HCT116 (cell line): ENCODE data around the gene TSPEAR. TPM values are rescaled to one million over a fixed set of nuclear protein-coding genes. Genes with fewer than 3 reads are reported as not detected.

Source experiments
- ATAC-seq: fragments of 200-7000 bp; cut with Tn5 transposase; 2 replicates; pipeline ENCODE4 v1.9.1; 2020; ENCODE audit warnings: mild to moderate bottlenecking, moderate library complexity
- BruUV-seq: library from RNA; stranded (reverse); fragments of 400-500 nt; replicated peaks from 2 replicates; lab custom pipeline; 2021; lab: Mats Ljungman, UMichigan
- CTCF ChIA-PET: fragments of 300-600 bp; sonication (Branson Sonifier 250); formaldehyde crosslinking; loops from one replicate; lab custom pipeline; 2021; ENCODE audit warnings: antibody characterized with exemption; lab: Charles Lee
- POLR2A ChIA-PET: fragments of 300-600, 350-600 bp; sonication (Branson Sonifier 250); formaldehyde crosslinking; loops from one replicate; lab custom pipeline; 2021; ENCODE audit warnings: antibody characterized with exemption; lab: Charles Lee
- RAD21 ChIA-PET, 2 experiments: fragments of 300-600 bp; sonication (Branson Sonifier 250); formaldehyde crosslinking; loops; one replicate each; lab custom pipeline; 2023; ENCODE audit warnings: low total read pairs in 2 of 2; ENCODE audit not compliant: uncharacterized antibody in 2 of 2, unreplicated experiment in 2 of 2, low non-redundant PET in 1 of 2; lab: Charles Lee
- DNase-seq: peaks from one replicate; pipeline ENCODE4 v3.0.0-alpha.2; 2010; ENCODE audit warnings: low read depth, low spot score
- H2AFZ ChIP-seq: fragments of 200-600 bp; shearing (Covaris generic), sonication (generic); 2 replicates; pipeline ENCODE4 v1.6.1; 2017; ENCODE audit warnings: low read depth, mixed run types, mixed read lengths, antibody characterized with exemption, low read length; ENCODE audit not compliant: poor library complexity, severe bottlenecking
- H3K27ac ChIP-seq: 2 replicates; pipeline ENCODE4 v1.5.1; 2012; ENCODE audit warnings: low read depth, low read length
- H3K27me3 ChIP-seq: fragments of 200-600 bp; sonication (generic); 2 replicates; pipeline ENCODE4 v1.6.1; 2016; ENCODE audit warnings: mixed run types, low read length, mixed read lengths; ENCODE audit not compliant: insufficient read depth
- H3K36me3 ChIP-seq, 2 experiments: fragments of 200-500 bp in 1 of 2; fragments of 200-600 bp in 1 of 2; sonication (Bioruptor generic) in 1 of 2; sonication (generic) in 1 of 2; 2 replicates each; pipeline versions ENCODE4 v1.5.1 to v1.6.1; 2014 to 2016; ENCODE audit warnings: low read length in 2 of 2, inconsistent platforms in 1 of 2, mixed read lengths in 1 of 2, mixed run types in 1 of 2; ENCODE audit not compliant: insufficient read depth in 2 of 2, control insufficient read depth in 1 of 2
- H3K4me1 ChIP-seq, 2 experiments: fragments of 200-600 bp in 1 of 2; sonication (generic) in 1 of 2; 2 replicates each; pipeline versions ENCODE4 v1.5.1 to v1.6.1; 2012 to 2017; ENCODE audit warnings: low read length in 2 of 2, inconsistent platforms in 1 of 2, mild to moderate bottlenecking in 1 of 2, mixed read lengths in 1 of 2, mixed run types in 1 of 2, moderate library complexity in 1 of 2; ENCODE audit not compliant: insufficient read depth in 2 of 2, control insufficient read depth in 1 of 2
- H3K4me2 ChIP-seq: fragments of 200-600 bp; sonication (generic); 2 replicates; pipeline ENCODE4 v1.6.1; 2017; ENCODE audit warnings: mixed run types, low read length, mixed read lengths
- H3K4me3 ChIP-seq, 2 experiments: fragments of 200-600 bp in 1 of 2; sonication (generic) in 1 of 2; replicated peaks in 1 of 2; 2 replicates each; pipeline ENCODE4 v1.5.1; 2011 to 2016; ENCODE audit warnings: low read length in 2 of 2, control low read depth in 1 of 2, low read depth in 1 of 2, mild to moderate bottlenecking in 1 of 2, mixed read lengths in 1 of 2, mixed run types in 1 of 2
- H3K79me2 ChIP-seq: fragments of 200-600 bp; sonication (generic); 2 replicates; pipeline ENCODE4 v1.6.1; 2017; ENCODE audit warnings: mild to moderate bottlenecking, mixed run types, low read length, moderate library complexity, mixed read lengths; ENCODE audit not compliant: insufficient read depth
- H3K9ac ChIP-seq: fragments of 200-600 bp; sonication (generic); 2 replicates; pipeline ENCODE4 v1.6.1; 2016; ENCODE audit warnings: low read length, mixed read lengths
- H3K9me2 ChIP-seq: fragments of 200-600 bp; sonication (generic), shearing (Covaris generic); 2 replicates; pipeline ENCODE4 v1.6.1; 2017; ENCODE audit warnings: mixed run types, mild to moderate bottlenecking, moderate library complexity; ENCODE audit not compliant: insufficient read depth
- H3K9me3 ChIP-seq, 2 experiments: fragments of 200-500 bp in 1 of 2; fragments of 200-600 bp in 1 of 2; sonication (Bioruptor generic) in 1 of 2; sonication (generic) in 1 of 2; 2 replicates each; pipeline ENCODE4 v1.6.1; 2014 to 2017; ENCODE audit warnings: low read length in 2 of 2, mixed read lengths in 2 of 2, inconsistent platforms in 1 of 2, low read depth in 1 of 2, mild to moderate bottlenecking in 1 of 2, mixed run types in 1 of 2, moderate library complexity in 1 of 2; ENCODE audit not compliant: control insufficient read depth in 1 of 2, insufficient read depth in 1 of 2
- H4K20me1 ChIP-seq: fragments of 200-600 bp; sonication (generic), shearing (Covaris generic); 2 replicates; pipeline ENCODE4 v1.6.1; 2017; ENCODE audit warnings: mixed run types, mild to moderate bottlenecking, moderate library complexity; ENCODE audit not compliant: insufficient read depth
- CBX3 ChIP-seq: IDR thresholded peaks from 2 replicates; pipeline ENCODE4 v1.6.1; 2012; ENCODE audit warnings: low read depth
- EGR1 ChIP-seq: IDR thresholded peaks from 2 replicates; pipeline ENCODE4 v1.6.1; 2012; ENCODE audit warnings: low read depth
- EZH2 ChIP-seq: fragments of 200-600 bp; sonication (generic); IDR thresholded peaks from 2 replicates; pipeline ENCODE4 v1.6.1; 2017; ENCODE audit warnings: antibody characterized with exemption, mixed run types
- EZH2phosphoT487 ChIP-seq: fragments of 200-600 bp; IDR thresholded peaks from 2 replicates; pipeline ENCODE4 v1.6.1; 2018; ENCODE audit warnings: antibody characterized with exemption, borderline replicate concordance
- FOSL1 ChIP-seq: IDR thresholded peaks from 2 replicates; pipeline ENCODE4 v1.6.1; 2012; ENCODE audit warnings: low read depth
- JUND ChIP-seq: IDR thresholded peaks from 2 replicates; pipeline ENCODE4 v1.6.1; 2012
- POLR2A ChIP-seq: IDR thresholded peaks from 2 replicates; pipeline ENCODE4 v1.7.0; 2011; ENCODE audit warnings: borderline replicate concordance; ENCODE audit not compliant: insufficient read depth, insufficient read length; ENCODE audit errors: extremely low read depth
- POLR2AphosphoS5 ChIP-seq: IDR thresholded peaks from 2 replicates; pipeline ENCODE4 v1.6.1; 2011; ENCODE audit warnings: mild to moderate bottlenecking, low read depth, low read length, moderate library complexity
- RAD21 ChIP-seq: IDR thresholded peaks from 2 replicates; pipeline ENCODE4 v1.6.1; 2012; ENCODE audit warnings: low read depth, mild to moderate bottlenecking
- SIN3A ChIP-seq: IDR thresholded peaks from 2 replicates; pipeline ENCODE4 v1.6.1; 2012; ENCODE audit warnings: low read depth
- SP1 ChIP-seq: IDR thresholded peaks from 2 replicates; pipeline ENCODE4 v1.6.1; 2012; ENCODE audit warnings: low read depth
- TCF7L2 ChIP-seq: IDR thresholded peaks from 2 replicates; pipeline ENCODE4 v1.7.0; 2011; ENCODE audit warnings: borderline replicate concordance, inconsistent platforms; ENCODE audit not compliant: insufficient read depth, insufficient read length; ENCODE audit errors: extremely low read depth
- YY1 ChIP-seq: IDR thresholded peaks from 2 replicates; pipeline ENCODE4 v1.6.1; 2011; ENCODE audit warnings: low read length, low read depth, moderate library complexity, mild to moderate bottlenecking; ENCODE audit not compliant: insufficient replicate concordance; ENCODE audit errors: extremely low read depth
- ZFX ChIP-seq: fragments of 450-650 bp; IDR thresholded peaks from 2 replicates; pipeline ENCODE4 v1.6.1; 2017
- ZNF274 ChIP-seq: fragments of 200-500 bp; sonication (Bioruptor generic); IDR thresholded peaks from 2 replicates; pipeline ENCODE4 v1.6.1; 2014; ENCODE audit warnings: mild to moderate bottlenecking, low read depth, low read length, inconsistent platforms
- intact Hi-C: fragments of 100-400 bp; cut with micrococcal nuclease; formaldehyde crosslinking; loops from 2 replicates; pipeline ENCODE4 v1.10.0; 2022
- total RNA-seq: library from RNA; stranded (reverse); gene quantifications from one replicate; pipeline ENCODE4 v1.2.1, GENCODE V29; 2021; ENCODE audit not compliant: unreplicated experiment
- TF ChIP-seq, protein P1 (sequence below), 3 experiments: fragments of 200-600 bp in 1 of 3; sonication (generic) in 1 of 3; IDR thresholded peaks in 2 of 3; conservative IDR thresholded peaks in 1 of 3; 2 replicates each; pipeline ENCODE4 v1.5.1; 2012 to 2017; ENCODE audit warnings: low read depth in 2 of 3, low read length in 2 of 3, antibody characterized with exemption in 1 of 3, borderline replicate concordance in 1 of 3, control low read depth in 1 of 3, mild to moderate bottlenecking in 1 of 3, mixed read lengths in 1 of 3, mixed run types in 1 of 3, moderate library complexity in 1 of 3; ENCODE audit not compliant: insufficient read depth in 1 of 3
- TF ChIP-seq, protein P2 (sequence below): IDR thresholded peaks from 2 replicates; pipeline ENCODE4 v1.6.1; 2011; ENCODE audit warnings: mild to moderate bottlenecking, low read length, moderate library complexity; ENCODE audit not compliant: insufficient replicate concordance; ENCODE audit errors: extremely low read depth
- TF ChIP-seq, protein P3 (sequence below): IDR thresholded peaks from 2 replicates; pipeline ENCODE4 v1.6.1; 2012

TSPEAR gene
- total RNA-seq, 1 experiment from 2014 or later = not detected

DNA sequence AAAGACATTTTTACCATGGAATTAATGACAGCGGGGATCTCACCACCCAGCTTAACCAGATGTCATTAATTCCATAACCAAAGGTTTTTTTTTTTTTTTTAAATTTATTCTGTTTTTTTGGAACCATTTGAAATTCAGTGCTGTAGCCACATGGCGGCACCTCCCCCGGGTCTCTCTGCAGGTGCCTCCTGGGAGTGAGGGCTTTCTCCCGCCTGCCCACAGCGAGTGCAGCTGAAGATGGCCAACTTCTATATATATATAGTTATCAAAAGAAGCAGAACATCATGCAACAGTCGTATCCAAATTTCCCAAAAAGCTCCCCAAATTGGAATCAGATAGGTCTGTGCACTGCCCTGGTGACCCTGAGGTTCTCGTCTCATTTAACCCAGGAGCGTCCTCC is 95.9 kb downstream of the TSPEAR start:
- Histone ChIP-seq H3K4me2 (no peak overlapping the region), H4K20me1 (no peaks in the 10 kb centered on the region), H3K79me2 (no peaks in the 10 kb centered on the region)
- CTCF ChIA-PET = interaction anchor here (0.7 kb wide), 1 partner anchor 186 kb away, joined by 3 read pairs; the partner anchor contains the start of gene UBE2G2
- TF ChIP-seq SIN3A = no peak
- TF ChIP-seq YY1 = no peak
- no peak for TF ChIP-seq ZNF274
- no peak for TF ChIP-seq POLR2A
- no peak for TF ChIP-seq POLR2AphosphoS5
- TF ChIP-seq ZFX = no peak
- TF ChIP-seq FOSL1 = no peak
- TF ChIP-seq, all 23 proteins: peak for 0
- DNase-seq (no peak), ATAC-seq (no peak)
- no peaks in the 10 kb centered on the region for H3K36me3 ChIP-seq
- no peak overlapping the region for H2AFZ ChIP-seq
- H3K9me2 ChIP-seq = no peaks in the 10 kb centered on the region
- no peak overlapping the region for H3K9ac ChIP-seq
- no peak overlapping the region for H3K27ac ChIP-seq
- H3K4me3 ChIP-seq = no peak overlapping the region
- H3K27me3 ChIP-seq = no peaks in the 10 kb centered on the region
- BruUV-seq = no TSS peak
- POLR2A ChIA-PET = no interaction called here
- RAD21 ChIA-PET = no interaction called here
- no peaks in the 10 kb centered on the region for H3K4me1 ChIP-seq
- peaks cover 4 to 9% of the 10 kb centered on the region in 2 experiments for H3K9me3 ChIP-seq
- intact Hi-C loops = no loop called here

DNA sequence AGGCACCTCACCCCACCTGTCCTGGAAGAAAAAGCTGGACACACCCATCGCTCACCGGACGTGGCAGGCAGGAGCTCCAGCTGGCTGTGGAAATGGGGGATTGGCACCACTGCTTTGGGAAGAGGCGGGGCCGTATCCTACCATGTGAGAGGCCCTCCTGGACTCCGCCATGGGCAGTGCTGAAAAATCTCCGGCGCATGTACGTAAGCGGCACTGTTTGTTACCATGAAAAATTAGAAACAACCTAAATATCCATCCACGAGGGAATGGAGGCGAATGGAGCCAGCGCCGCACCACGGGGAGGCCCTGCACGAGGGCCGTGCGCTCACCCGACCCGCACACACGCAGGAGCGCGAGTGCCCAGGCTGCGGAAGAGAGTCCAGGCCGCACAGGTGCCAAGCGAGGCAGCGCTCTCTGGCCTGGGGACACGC is 96.4 kb downstream of the TSPEAR start:
- H3K9me3 ChIP-seq = peaks cover 1 to 9% of the 10 kb centered on the region in 2 experiments; a peak in 3 of 4 replicates
- no peaks in the 10 kb centered on the region for H4K20me1 ChIP-seq
- H2AFZ ChIP-seq = no peak overlapping the region
- no peaks in the 10 kb centered on the region for H3K9me2 ChIP-seq
- no peak overlapping the region for H3K4me2 ChIP-seq
- DNase-seq (no peak), ATAC-seq (no peak)
- no TSS peak for BruUV-seq
- H3K79me2 ChIP-seq = no peaks in the 10 kb centered on the region
- H3K27ac ChIP-seq = no peak overlapping the region
- H3K27me3 ChIP-seq = no peaks in the 10 kb centered on the region
- intact Hi-C loops = no loop called here
- no peak overlapping the region for H3K4me3 ChIP-seq
- RAD21 ChIA-PET = no interaction called here
- CTCF ChIA-PET = interaction anchor here (0.7 kb wide), 1 partner anchor 186 kb away, joined by 3 read pairs; the partner anchor contains the start of gene UBE2G2
- POLR2A ChIA-PET = no interaction called here
- H3K36me3 ChIP-seq = no peaks in the 10 kb centered on the region
- H3K9ac ChIP-seq = no peak overlapping the region
- no peaks in the 10 kb centered on the region for H3K4me1 ChIP-seq
- no peak for TF ChIP-seq JUND
- no peak for TF ChIP-seq CBX3
- TF ChIP-seq, protein P1, sequence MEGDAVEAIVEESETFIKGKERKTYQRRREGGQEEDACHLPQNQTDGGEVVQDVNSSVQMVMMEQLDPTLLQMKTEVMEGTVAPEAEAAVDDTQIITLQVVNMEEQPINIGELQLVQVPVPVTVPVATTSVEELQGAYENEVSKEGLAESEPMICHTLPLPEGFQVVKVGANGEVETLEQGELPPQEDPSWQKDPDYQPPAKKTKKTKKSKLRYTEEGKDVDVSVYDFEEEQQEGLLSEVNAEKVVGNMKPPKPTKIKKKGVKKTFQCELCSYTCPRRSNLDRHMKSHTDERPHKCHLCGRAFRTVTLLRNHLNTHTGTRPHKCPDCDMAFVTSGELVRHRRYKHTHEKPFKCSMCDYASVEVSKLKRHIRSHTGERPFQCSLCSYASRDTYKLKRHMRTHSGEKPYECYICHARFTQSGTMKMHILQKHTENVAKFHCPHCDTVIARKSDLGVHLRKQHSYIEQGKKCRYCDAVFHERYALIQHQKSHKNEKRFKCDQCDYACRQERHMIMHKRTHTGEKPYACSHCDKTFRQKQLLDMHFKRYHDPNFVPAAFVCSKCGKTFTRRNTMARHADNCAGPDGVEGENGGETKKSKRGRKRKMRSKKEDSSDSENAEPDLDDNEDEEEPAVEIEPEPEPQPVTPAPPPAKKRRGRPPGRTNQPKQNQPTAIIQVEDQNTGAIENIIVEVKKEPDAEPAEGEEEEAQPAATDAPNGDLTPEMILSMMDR (IDR thresholded peaks at IDR 0.05 in 2 of 3, conservative IDR thresholded peaks at IDR 0.05 in 1 of 3; ENCODE audit: borderline replicate concordance in 1 of 3, insufficient read depth in 1 of 3, low read depth in 2 of 3, low read length in 2 of 3) = no peak
- TF ChIP-seq RAD21 = no peak
- TF ChIP-seq FOSL1 = no peak
- TF ChIP-seq, protein P2, sequence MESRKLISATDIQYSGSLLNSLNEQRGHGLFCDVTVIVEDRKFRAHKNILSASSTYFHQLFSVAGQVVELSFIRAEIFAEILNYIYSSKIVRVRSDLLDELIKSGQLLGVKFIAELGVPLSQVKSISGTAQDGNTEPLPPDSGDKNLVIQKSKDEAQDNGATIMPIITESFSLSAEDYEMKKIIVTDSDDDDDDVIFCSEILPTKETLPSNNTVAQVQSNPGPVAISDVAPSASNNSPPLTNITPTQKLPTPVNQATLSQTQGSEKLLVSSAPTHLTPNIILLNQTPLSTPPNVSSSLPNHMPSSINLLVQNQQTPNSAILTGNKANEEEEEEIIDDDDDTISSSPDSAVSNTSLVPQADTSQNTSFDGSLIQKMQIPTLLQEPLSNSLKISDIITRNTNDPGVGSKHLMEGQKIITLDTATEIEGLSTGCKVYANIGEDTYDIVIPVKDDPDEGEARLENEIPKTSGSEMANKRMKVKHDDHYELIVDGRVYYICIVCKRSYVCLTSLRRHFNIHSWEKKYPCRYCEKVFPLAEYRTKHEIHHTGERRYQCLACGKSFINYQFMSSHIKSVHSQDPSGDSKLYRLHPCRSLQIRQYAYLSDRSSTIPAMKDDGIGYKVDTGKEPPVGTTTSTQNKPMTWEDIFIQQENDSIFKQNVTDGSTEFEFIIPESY = no peak
- no peak for TF ChIP-seq ZFX
- TF ChIP-seq EZH2phosphoT487 = no peak
- TF ChIP-seq TCF7L2 = no peak
- no peak for TF ChIP-seq SP1
- no peak for TF ChIP-seq SIN3A
- no peak for TF ChIP-seq EZH2
- no peak for TF ChIP-seq POLR2A
- TF ChIP-seq, protein P3, sequence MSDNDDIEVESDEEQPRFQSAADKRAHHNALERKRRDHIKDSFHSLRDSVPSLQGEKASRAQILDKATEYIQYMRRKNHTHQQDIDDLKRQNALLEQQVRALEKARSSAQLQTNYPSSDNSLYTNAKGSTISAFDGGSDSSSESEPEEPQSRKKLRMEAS = no peak
- TF ChIP-seq EGR1 = no peak
- TF ChIP-seq YY1 = no peak
